Kasumi-1 (cell line): ENCODE data around the gene GNAZ.

Source experiments
- DNase-seq, 2 experiments: peaks; one replicate each; lab custom pipeline; 2025; lab: John Stamatoyannopoulos, UW

The GNAZ gene

GRCh38 chr22:23064381-23065068 lies 5.8 kb upstream of the GNAZ start:
- no peak for DNase-seq

DNA sequence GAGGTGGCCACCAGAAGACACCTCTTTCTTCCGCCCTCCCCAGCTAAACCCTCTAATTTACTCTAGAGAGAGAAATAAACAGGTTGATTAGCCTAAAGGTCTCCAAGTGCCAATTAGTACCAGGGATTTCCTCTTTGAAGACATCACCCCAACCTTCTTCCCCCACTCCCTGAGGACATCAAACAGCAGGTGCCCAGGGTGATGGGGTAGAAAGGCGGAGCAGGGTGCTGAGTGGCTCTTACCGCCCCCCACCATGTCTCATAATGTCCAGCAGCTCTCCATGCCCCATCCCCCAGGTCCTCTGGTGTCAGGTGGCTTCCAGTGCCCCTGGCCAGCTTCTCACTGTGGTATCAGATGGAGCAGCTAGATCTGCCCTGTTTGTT lies 5.3 kb upstream of the GNAZ start:
- DNase-seq, result no peak

- DNase-seq, result no peak
These were observed 4.7 kb upstream of the GNAZ start for GRCh38 chr22:23065495-23066122.

DNA sequence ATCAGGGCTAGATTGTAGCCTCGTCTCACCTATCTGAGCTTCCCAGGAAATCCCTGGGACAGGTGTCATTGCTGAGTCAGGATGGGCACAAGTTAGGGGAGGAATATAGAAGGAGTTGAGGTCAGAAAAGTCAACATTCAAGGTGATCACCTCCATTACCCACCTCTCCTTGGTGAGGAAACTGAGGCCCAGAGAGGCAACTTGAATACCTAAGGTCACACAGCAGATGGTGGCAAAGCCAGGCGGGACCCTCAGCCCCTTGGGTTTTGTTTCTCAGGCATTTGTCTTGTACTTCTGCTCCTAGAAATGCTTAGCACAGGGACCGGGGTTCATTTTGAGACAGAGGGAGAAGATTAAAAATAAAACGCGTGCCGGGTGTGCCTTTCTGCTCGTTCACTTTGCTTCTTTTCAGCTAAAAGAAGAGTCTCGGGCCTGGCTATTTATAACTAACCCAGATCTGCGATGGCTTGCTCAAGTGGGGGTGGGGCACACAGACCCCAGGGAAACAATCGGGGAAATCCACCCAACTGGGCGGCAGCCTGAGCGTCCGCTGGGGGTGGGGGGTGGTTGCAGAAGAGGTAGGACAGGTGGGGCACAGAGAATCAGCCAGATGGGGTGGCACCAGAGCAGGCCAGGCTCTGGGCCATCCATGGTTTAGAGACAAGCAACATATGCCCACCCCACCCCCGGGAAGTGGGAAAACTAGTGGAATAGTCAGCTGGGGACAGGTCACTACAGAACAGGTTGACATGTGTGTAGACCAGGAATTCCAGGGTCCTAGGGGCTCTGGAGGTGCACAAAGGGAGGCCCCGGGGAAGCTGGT lies 3.9 kb upstream of the GNAZ start:
- no peak for DNase-seq

GRCh38 chr22:23067023-23067650 lies 3.2 kb upstream of the GNAZ start:
- DNase-seq, result no peak

DNA sequence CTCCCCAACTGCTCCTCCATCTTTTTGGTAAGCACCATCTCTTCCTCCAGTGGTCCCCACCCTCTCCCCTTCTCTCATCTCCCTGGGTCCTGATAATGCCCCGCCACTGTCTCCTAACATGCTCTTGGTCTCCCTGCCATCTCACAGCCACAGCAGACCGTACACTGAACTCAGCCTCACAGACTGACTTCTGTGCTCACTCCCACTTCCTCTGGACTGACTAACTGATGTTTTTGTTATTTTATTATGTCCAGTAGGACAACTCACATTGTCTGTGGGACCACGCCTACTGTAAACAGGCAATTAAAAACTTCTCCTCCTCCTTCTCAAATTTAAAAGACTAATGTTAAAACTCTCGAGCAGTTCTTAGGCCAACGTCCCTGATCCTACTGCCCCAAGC lies 2.6 kb upstream of the GNAZ start:
- no peak for DNase-seq

GRCh38 chr22:23068096-23068831 lies 2.1 kb upstream of the GNAZ start:
- DNase-seq, result no peak

DNA sequence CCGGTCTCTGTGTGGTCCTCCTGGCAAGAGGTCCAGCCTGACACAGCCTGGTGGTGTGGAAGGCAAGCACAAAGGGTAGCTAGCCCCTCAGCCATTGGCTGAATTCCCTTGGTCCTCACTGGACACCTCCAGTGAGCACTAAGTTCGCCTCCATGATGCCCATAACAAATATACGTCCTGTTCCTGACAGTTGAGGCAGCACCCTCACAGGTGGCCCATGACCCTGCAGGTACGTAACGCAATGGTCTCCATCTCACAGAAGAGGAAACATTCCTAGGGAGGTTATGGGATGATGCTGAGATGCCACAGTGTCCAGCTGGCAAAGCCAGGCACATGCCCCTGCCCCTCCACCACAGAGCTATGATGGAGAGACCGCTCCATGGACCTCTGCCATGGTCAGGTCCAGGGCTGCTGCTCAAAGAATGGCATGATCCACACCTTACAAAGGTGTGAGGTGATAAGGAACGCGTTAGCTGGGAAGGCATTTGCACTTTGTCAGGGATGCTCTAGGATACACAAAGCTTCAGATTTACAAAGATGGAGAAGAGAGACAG lies 1.4 kb upstream of the GNAZ start:
- DNase-seq, result no peak

DNA sequence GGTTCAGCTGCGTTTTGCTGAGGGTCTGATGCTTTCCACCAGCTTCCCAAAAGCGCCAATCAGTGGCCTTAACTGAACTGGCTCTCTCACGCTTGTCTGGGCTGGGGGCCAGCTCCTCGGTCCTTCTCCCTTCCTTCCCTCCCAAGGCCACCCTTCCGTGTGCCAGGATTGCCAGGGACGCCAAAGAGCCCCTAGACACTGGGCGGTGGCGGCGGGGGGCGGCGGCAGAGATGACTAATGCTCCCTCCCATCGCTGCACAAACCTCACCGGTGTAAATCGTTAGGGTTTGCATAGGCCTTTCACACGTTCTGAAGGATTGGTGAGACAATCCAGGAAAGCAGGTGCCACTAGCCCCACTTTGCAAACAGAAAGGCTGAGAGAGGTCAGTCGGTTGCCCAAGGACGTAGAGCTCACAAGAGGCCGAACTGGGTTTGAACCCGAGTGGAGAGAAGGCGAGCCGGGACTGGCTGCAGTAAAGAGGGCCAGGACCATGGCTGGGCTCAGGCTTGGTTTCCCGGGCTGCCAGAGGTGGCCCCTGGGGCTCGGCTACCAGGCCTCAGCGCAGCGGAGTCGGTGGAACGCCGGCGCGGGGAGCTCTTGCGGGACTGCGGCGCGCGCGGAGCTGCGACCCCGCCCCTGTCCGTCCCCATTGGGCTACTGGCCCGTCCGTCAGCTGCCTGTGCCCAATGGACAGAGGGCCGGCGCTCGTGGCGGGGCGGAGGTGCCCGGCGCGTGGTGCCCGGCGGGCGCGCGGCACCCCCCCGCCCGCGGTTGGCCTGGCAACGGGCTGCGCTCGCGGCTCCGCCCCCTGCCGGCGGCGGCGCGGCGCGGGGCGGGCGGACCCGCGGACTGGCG lies 589 bp upstream of the GNAZ start:
- peak; percentile 56 to 60 for DNase-seq

DNA sequence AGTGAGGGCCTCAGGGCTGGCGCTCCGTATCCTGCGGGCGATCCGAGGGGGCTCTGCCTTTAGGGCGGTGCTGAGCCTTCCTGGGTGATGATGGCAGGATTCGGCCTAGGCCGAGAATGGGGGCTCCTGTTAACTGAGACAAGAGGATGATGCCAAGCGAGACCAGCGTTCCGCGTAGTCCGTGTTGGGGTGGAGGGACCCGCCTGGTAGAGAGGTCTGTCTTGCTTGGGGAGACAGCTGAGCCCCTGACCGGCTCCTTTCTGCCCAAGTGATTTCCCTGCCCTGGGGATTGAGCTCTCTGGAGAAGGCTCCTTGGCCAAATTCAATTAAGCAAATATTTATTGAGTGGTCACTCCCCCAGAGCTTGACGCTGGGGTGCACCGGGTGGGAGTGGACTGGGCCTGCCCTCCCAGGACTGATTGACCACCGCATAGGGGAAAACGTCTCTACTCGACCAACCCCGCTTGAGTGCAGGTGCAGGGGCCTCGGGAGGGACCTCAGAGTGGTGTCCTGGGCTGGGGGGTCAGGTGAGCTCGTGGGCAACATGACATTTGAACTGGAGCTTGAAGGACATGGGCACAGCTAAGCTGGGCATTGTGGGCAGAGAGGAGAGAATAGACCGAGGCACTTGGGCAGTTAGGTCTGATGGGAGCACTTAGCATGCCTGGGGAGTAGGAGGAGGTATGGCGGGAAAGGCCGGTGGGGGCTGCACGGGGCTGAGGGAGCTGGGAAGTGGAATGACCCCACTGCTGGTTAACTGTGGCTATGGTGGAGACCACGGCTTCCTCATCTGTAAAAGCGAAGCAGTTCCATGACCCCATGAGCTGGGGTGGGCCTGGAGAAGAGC lies 1.1 kb downstream of the GNAZ start:
- no peak for DNase-seq

- DNase-seq, result no peak
These were observed 2.0 kb downstream of the GNAZ start for GRCh38 chr22:23072077-23072910.

GRCh38 chr22:23072911-23073491 lies 2.7 kb downstream of the GNAZ start:
- DNase-seq, result no peak

GRCh38 chr22:23073526-23074229 lies 3.4 kb downstream of the GNAZ start:
- DNase-seq, result no peak

- no peak for DNase-seq
These were observed 4.1 kb downstream of the GNAZ start for GRCh38 chr22:23074451-23074850.

GRCh38 chr22:23075050-23075449 lies 4.7 kb downstream of the GNAZ start:
- DNase-seq, result no peak

GRCh38 chr22:23075525-23076216 lies 5.4 kb downstream of the GNAZ start:
- no peak for DNase-seq

DNA sequence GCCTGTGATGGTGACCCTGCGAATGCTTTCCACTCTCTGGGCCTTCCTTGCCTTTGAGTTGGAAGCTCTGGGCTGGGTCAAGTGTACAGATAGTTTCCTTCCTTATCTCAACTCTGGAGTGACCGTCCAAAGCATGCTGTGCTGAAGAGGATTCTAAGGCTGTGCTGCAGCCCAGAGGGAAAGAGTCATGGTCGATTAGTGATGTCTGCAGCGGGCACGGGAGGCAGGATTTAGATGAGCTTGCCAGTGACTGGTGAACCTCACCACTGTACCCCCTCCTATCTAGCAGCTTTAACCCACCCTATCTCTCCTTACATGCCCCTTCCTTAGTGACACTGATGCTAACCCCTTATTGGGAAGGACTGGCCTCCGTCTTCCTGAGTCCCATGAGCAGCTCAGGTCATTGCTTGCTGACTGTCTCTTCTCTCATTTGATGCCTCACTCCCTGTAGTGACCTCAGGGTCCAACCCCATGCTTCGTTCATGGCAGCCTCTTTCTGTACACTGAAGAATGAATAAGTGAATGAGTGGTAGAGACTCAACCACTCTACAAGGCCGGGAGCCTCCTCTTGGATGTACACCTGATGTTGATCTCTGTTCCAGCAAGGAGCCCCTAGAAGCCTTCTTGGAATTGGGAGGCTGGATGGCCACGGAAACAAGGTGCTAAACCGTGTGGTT lies 6.7 kb downstream of the GNAZ start:
- no peak for DNase-seq
